OCI-LY1 (cell line): ENCODE data around the gene ZCCHC14.

Experiments
- H2AFZ ChIP-seq: fragments of 200-600 bp; sonication (generic), shearing (Covaris generic); 2 replicates; pipeline ENCODE4 v1.6.0; 2014; ENCODE audit warnings: antibody characterized with exemption, mild to moderate bottlenecking, low read length
- H3F3A ChIP-seq: fragments of 200-600 bp; sonication (generic), shearing (Covaris generic); 2 replicates; pipeline ENCODE4 v1.6.0; 2014; ENCODE audit warnings: mild to moderate bottlenecking, antibody characterized with exemption, low read length, moderate library complexity; ENCODE audit not compliant: insufficient read depth
- H3K27ac ChIP-seq: fragments of 200-600 bp; sonication (generic); 2 replicates; pipeline ENCODE4 v1.5.1; 2014; ENCODE audit warnings: low read length, mixed run types, mild to moderate bottlenecking, low read depth; ENCODE audit not compliant: poor library complexity, severe bottlenecking
- H3K27me3 ChIP-seq: fragments of 200-600 bp; sonication (generic); 2 replicates; pipeline ENCODE4 v1.6.0; 2014; ENCODE audit warnings: antibody characterized with exemption, mild to moderate bottlenecking, low read length, moderate library complexity; ENCODE audit not compliant: insufficient read depth
- H3K36me3 ChIP-seq: fragments of 200-600 bp; sonication (generic); 2 replicates; pipeline ENCODE4 v1.6.1; 2014; ENCODE audit warnings: mild to moderate bottlenecking, antibody characterized with exemption, low read length, moderate library complexity, mixed read lengths; ENCODE audit not compliant: insufficient read depth
- H3K4me1 ChIP-seq: fragments of 200-600 bp; sonication (generic); 2 replicates; pipeline ENCODE4 v1.5.1; 2014; ENCODE audit warnings: mild to moderate bottlenecking, low read length, moderate library complexity; ENCODE audit not compliant: insufficient read depth, severe bottlenecking
- H3K4me2 ChIP-seq: fragments of 200-600 bp; sonication (generic), shearing (Covaris generic); 2 replicates; pipeline ENCODE4 v1.6.1; 2014; ENCODE audit warnings: low read length
- H3K4me3 ChIP-seq: fragments of 200-600 bp; sonication (generic); 2 replicates; pipeline ENCODE4 v1.5.1; 2014; ENCODE audit warnings: low read length, low read depth, mild to moderate bottlenecking, mixed read lengths; ENCODE audit not compliant: poor library complexity, severe bottlenecking
- H3K79me2 ChIP-seq: fragments of 200-600 bp; shearing (Covaris generic); 2 replicates; pipeline ENCODE4 v1.6.1; 2016; ENCODE audit warnings: mixed run types, low read length, mixed read lengths; ENCODE audit not compliant: insufficient read depth
- H3K9ac ChIP-seq: fragments of 200-600 bp; sonication (generic), shearing (Covaris generic); 2 replicates; pipeline ENCODE4 v1.6.1; 2014; ENCODE audit warnings: mild to moderate bottlenecking, low read length, mixed read lengths
- H3K9me2 ChIP-seq: fragments of 200-600 bp; sonication (generic), shearing (Covaris generic); 2 replicates; pipeline ENCODE4 v1.6.1; 2014; ENCODE audit warnings: low read depth, mild to moderate bottlenecking, low read length, mixed read lengths
- H3K9me3 ChIP-seq: fragments of 200-600 bp; shearing (Covaris generic); 2 replicates; pipeline ENCODE4 v1.6.1; 2014; ENCODE audit warnings: low read length, mixed read lengths
- H4K20me1 ChIP-seq: fragments of 200-600 bp; sonication (generic), shearing (Covaris generic); 2 replicates; pipeline ENCODE4 v1.6.0; 2016; ENCODE audit warnings: mild to moderate bottlenecking, low read length; ENCODE audit not compliant: insufficient read depth
- EZH2 ChIP-seq: fragments of 200-600 bp; sonication (generic), shearing (Covaris generic); IDR thresholded peaks from 2 replicates; pipeline ENCODE4 v1.8.0; 2017; ENCODE audit warnings: borderline replicate concordance, mixed run types, mild to moderate bottlenecking, antibody characterized with exemption, low read length, moderate library complexity, mixed read lengths
- TF ChIP-seq, protein P1 (sequence below): fragments of 200-600 bp; sonication (generic), shearing (Covaris generic); IDR thresholded peaks from 2 replicates; pipeline ENCODE4 v1.5.1; 2017; ENCODE audit warnings: mild to moderate bottlenecking, antibody characterized with exemption, low read length, moderate library complexity, mixed read lengths

Gene ZCCHC14

DNA sequence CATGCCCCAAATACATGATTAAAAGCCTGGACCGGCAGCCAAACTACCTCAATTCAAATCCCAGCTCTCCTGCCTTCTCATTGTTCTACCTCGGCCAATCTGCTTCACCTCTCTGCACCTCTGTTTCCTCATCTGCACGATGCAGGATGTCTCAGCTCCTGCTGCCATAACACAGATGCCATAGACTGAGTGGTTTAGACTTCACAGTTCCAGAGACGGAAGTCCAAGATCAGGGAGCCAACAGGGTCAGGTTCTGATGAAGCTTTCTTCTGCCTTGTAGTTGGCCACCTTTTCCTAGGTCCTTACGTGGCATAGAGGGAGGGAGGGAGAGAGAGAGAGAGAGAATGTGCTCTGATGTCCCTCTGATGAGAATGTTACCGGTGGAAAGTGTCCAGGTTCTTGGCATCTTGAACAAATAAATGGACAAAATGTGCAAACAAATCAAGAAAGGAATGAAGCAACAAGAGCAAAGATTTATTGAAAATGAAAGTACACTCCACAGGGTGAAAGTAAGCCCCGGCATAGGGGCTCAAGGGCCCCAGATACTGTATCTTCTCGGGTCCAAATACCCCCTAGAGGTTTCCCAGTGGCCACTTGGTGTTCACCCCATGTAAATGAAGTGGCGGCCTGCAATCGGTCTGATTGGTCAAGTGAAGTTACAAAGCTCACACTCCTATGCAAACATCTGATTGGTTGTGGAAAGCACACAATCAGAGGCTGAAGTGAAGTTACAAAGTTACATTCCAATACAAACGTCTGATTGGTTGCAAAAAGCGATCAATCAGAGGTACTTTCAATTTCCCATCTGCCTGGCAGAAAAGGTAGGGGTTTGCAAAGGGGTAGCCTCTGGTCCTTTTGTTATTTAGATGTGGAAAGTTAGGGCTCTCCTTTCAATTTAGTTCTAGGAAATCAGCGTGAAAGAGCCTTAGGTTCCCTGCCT, 43.3 kb upstream of the ZCCHC14 start:
- TF ChIP-seq EZH2, result no peak
- TF ChIP-seq, protein P1, sequence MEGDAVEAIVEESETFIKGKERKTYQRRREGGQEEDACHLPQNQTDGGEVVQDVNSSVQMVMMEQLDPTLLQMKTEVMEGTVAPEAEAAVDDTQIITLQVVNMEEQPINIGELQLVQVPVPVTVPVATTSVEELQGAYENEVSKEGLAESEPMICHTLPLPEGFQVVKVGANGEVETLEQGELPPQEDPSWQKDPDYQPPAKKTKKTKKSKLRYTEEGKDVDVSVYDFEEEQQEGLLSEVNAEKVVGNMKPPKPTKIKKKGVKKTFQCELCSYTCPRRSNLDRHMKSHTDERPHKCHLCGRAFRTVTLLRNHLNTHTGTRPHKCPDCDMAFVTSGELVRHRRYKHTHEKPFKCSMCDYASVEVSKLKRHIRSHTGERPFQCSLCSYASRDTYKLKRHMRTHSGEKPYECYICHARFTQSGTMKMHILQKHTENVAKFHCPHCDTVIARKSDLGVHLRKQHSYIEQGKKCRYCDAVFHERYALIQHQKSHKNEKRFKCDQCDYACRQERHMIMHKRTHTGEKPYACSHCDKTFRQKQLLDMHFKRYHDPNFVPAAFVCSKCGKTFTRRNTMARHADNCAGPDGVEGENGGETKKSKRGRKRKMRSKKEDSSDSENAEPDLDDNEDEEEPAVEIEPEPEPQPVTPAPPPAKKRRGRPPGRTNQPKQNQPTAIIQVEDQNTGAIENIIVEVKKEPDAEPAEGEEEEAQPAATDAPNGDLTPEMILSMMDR, result no peak
- no peak overlapping the region for H2AFZ ChIP-seq
- H3K4me3 ChIP-seq, result no peak overlapping the region
- H3K27ac ChIP-seq, result no peak overlapping the region
- no peaks in the 10 kb centered on the region for H3K9me2 ChIP-seq
- no peaks in the 10 kb centered on the region; the same call in 1 of the 2 replicates for H3K36me3 ChIP-seq
- no peak overlapping the region for H3K9ac ChIP-seq
- no peaks in the 10 kb centered on the region for H3K79me2 ChIP-seq
- no peaks in the 10 kb centered on the region for H3K4me1 ChIP-seq
- H3F3A ChIP-seq, result no peaks in the 10 kb centered on the region
- no peak overlapping the region for H3K4me2 ChIP-seq
- H3K9me3 ChIP-seq, result peaks cover 8% of the 10 kb centered on the region; the same call in 1 of the 2 replicates
- H4K20me1 ChIP-seq, result no peaks in the 10 kb centered on the region
- peaks cover 11% of the 10 kb centered on the region; the same call in 1 of the 2 replicates for H3K27me3 ChIP-seq

- Histone ChIP-seq H3K9ac (no peak overlapping the region), H3K27ac (no peak overlapping the region), H4K20me1 (no peaks in the 10 kb centered on the region), H3K36me3 (no peaks in the 10 kb centered on the region; the same call in 1 of the 2 replicates), H3K4me2 (no peak overlapping the region), H3K4me1 (no peaks in the 10 kb centered on the region), H3K79me2 (no peaks in the 10 kb centered on the region), H3K4me3 (no peak overlapping the region), H3K9me3 (peaks cover 8% of the 10 kb centered on the region; the same call in 1 of the 2 replicates), H3F3A (no peaks in the 10 kb centered on the region), H2AFZ (no peak overlapping the region), H3K9me2 (no peaks in the 10 kb centered on the region), H3K27me3 (peaks cover 11% of the 10 kb centered on the region; the same call in 1 of the 2 replicates)
- TF ChIP-seq, protein P1, result no peak
- no peak for TF ChIP-seq EZH2
Measured at GRCh38 chr16:87535457-87535854, 42.6 kb upstream of the ZCCHC14 start.

DNA sequence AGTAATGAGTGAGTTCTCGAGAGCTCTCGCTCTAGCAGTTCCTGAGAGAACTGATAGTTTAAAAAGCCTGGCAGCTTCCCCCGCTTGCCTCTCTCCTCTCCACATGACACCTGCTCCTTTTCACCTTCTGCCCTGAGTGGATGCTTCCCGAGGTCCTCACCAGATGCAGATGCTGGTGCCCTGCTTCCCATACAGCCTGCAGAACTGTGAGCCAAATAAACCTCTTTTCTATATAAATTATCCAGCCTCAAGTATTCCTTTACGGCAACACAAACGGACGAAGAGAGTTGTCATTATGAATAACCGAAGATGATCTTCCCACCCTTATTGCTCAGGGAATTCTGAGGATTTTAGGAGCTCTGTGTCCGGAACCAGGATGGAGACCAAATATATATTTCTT, 41.9 kb upstream of the ZCCHC14 start:
- Histone ChIP-seq H3K79me2 (no peaks in the 10 kb centered on the region), H2AFZ (no peak overlapping the region), H3K9me2 (no peaks in the 10 kb centered on the region), H3K36me3 (no peaks in the 10 kb centered on the region; the same call in 1 of the 2 replicates), H3F3A (no peaks in the 10 kb centered on the region), H3K9ac (no peak overlapping the region), H3K9me3 (peaks cover 8% of the 10 kb centered on the region; the same call in 1 of the 2 replicates), H3K4me3 (no peak overlapping the region), H4K20me1 (no peaks in the 10 kb centered on the region), H3K27me3 (peaks cover 11% of the 10 kb centered on the region; the same call in 1 of the 2 replicates), H3K27ac (no peak overlapping the region), H3K4me1 (no peaks in the 10 kb centered on the region), H3K4me2 (no peak overlapping the region)
- TF ChIP-seq, protein P1, result no peak
- TF ChIP-seq EZH2, result no peak
